OCI-LY7 (cell line): Measurements from ENCODE around the gene RAB8A.

Experiments used
- EZH2phosphoT487 ChIP-seq: fragments of 200-600 bp; sonication (generic); IDR thresholded peaks from 2 replicates; pipeline ENCODE4 v1.6.1; 2018; ENCODE audit warnings: low read depth, borderline replicate concordance, mild to moderate bottlenecking, mixed run types, antibody characterized with exemption, low read length, moderate library complexity, mixed read lengths
- TF ChIP-seq, protein P1 (sequence below): fragments of 200-600 bp; sonication (generic); conservative IDR thresholded peaks from 2 replicates; pipeline ENCODE4 v1.5.1; 2014; ENCODE audit warnings: mild to moderate bottlenecking, antibody characterized with exemption, low read length, moderate library complexity, mixed read lengths

GRCh38 chr19:16078759-16079707 is 32.7 kb upstream of the RAB8A start:
- TF ChIP-seq, protein P1, sequence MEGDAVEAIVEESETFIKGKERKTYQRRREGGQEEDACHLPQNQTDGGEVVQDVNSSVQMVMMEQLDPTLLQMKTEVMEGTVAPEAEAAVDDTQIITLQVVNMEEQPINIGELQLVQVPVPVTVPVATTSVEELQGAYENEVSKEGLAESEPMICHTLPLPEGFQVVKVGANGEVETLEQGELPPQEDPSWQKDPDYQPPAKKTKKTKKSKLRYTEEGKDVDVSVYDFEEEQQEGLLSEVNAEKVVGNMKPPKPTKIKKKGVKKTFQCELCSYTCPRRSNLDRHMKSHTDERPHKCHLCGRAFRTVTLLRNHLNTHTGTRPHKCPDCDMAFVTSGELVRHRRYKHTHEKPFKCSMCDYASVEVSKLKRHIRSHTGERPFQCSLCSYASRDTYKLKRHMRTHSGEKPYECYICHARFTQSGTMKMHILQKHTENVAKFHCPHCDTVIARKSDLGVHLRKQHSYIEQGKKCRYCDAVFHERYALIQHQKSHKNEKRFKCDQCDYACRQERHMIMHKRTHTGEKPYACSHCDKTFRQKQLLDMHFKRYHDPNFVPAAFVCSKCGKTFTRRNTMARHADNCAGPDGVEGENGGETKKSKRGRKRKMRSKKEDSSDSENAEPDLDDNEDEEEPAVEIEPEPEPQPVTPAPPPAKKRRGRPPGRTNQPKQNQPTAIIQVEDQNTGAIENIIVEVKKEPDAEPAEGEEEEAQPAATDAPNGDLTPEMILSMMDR, result no peak
- TF ChIP-seq EZH2phosphoT487, result no peak
